Activated CD8-positive, alpha-beta T cell treated with anti-CD3 and anti-CD28 coated beads for 36 hours (primary cell): ENCODE measurements around the gene PPFIBP1. TPM values are rescaled to one million over a fixed set of nuclear protein-coding genes. Genes with fewer than 3 reads are reported as not detected.
"Not testable (repeated sequence)": the region's sequence is repeated elsewhere in the genome, so short reads cannot be mapped to it uniquely, and the experiment has no call there.

Experiments
- ATAC-seq: fragments of 200-7000 bp; cut with Tn5 transposase; one replicate; pipeline ENCODE4 v1.10.0; 2021; ENCODE audit warnings: mild to moderate bottlenecking, moderate library complexity
- CTCF ChIA-PET: fragments of 350-600 bp; sonication (Branson Sonifier 250); formaldehyde crosslinking; loops from one replicate; lab custom pipeline; 2021; ENCODE audit warnings: antibody characterized with exemption; lab: Charles Lee
- POLR2A ChIA-PET: fragments of 350-600 bp; sonication (Branson Sonifier 250); formaldehyde crosslinking; loops from one replicate; lab custom pipeline; 2021; ENCODE audit warnings: antibody characterized with exemption; lab: Charles Lee
- DNase-seq: peaks from one replicate; pipeline ENCODE4 v3.0.0-alpha.2; 2020
- H3K27ac Mint-ChIP-seq: one replicate; pipeline ENCODE4 v1.8.0; 2021; ENCODE audit warnings: mild to moderate bottlenecking, mixed read lengths
- H3K27me3 Mint-ChIP-seq: one replicate; pipeline ENCODE4 v1.8.0; 2021; ENCODE audit warnings: mixed read lengths
- H3K36me3 Mint-ChIP-seq: one replicate; pipeline ENCODE4 v1.8.0; 2021; ENCODE audit warnings: low read depth, mixed read lengths
- H3K4me1 Mint-ChIP-seq: one replicate; pipeline ENCODE4 v1.8.0; 2021; ENCODE audit warnings: low read depth, mixed read lengths
- H3K4me3 Mint-ChIP-seq: one replicate; pipeline ENCODE4 v1.8.0; 2021; ENCODE audit warnings: mild to moderate bottlenecking, moderate library complexity, mixed read lengths
- H3K9me3 Mint-ChIP-seq: one replicate; pipeline ENCODE4 v1.8.0; 2021; ENCODE audit warnings: mixed read lengths
- intact Hi-C: fragments of 100-400 bp; cut with micrococcal nuclease; formaldehyde crosslinking; loops from one replicate; pipeline ENCODE4 v1.10.0; 2022
- total RNA-seq, 2 experiments: library from RNA; stranded (reverse); gene quantifications; one replicate each; pipeline ENCODE4 v1.2.3, GENCODE V29; 2021
- TF ChIP-seq, protein P1 (sequence below): fragments of 200-600 bp; IDR thresholded peaks from one replicate; pipeline ENCODE4 v1.8.0; 2022; ENCODE audit warnings: antibody characterized with exemption, mild to moderate bottlenecking

The PPFIBP1 gene
- total RNA-seq, 2 experiments from 2014 or later, result 6.6 to 8.8 TPM

DNA sequence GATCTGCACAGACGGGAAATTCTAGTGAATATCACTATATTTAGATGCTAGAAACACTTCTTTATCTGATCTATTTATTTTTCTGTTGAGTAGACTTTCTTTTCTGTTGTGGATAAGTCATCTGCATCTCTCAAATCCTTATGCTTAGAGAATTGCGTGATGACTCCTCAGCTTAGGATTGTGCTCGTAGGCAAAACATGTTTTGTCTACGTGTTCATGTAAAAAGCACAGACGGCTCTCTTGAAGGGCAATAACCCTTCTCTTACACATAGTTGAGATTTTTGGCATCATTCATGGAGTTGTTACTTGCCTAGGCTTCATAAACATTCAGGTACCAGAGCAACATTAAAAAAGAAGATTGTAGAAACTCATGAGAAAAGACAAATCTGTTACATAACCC, 18.6 kb downstream of the PPFIBP1 start:
- intact Hi-C loops, result no loop called here
- Mint-ChIP-seq H3K9me3 (no peaks in the 10 kb centered on the region), H3K4me1 (no peaks in the 10 kb centered on the region), H3K27me3 (peaks cover 9% of the 10 kb centered on the region), H3K27ac (no peak overlapping the region), H3K4me3 (no peak overlapping the region), H3K36me3 (peaks cover 2% of the 10 kb centered on the region)
- DNase-seq, result no peak
- POLR2A ChIA-PET, result no interaction called here
- TF ChIP-seq, protein P1, sequence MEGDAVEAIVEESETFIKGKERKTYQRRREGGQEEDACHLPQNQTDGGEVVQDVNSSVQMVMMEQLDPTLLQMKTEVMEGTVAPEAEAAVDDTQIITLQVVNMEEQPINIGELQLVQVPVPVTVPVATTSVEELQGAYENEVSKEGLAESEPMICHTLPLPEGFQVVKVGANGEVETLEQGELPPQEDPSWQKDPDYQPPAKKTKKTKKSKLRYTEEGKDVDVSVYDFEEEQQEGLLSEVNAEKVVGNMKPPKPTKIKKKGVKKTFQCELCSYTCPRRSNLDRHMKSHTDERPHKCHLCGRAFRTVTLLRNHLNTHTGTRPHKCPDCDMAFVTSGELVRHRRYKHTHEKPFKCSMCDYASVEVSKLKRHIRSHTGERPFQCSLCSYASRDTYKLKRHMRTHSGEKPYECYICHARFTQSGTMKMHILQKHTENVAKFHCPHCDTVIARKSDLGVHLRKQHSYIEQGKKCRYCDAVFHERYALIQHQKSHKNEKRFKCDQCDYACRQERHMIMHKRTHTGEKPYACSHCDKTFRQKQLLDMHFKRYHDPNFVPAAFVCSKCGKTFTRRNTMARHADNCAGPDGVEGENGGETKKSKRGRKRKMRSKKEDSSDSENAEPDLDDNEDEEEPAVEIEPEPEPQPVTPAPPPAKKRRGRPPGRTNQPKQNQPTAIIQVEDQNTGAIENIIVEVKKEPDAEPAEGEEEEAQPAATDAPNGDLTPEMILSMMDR, result no peak
- no peak for ATAC-seq
- CTCF ChIA-PET, result interaction anchor here (2.5 kb wide), 1 partner anchor 107 kb away, joined by 6 read pairs; no protein-coding TSS in a partner anchor

DNA sequence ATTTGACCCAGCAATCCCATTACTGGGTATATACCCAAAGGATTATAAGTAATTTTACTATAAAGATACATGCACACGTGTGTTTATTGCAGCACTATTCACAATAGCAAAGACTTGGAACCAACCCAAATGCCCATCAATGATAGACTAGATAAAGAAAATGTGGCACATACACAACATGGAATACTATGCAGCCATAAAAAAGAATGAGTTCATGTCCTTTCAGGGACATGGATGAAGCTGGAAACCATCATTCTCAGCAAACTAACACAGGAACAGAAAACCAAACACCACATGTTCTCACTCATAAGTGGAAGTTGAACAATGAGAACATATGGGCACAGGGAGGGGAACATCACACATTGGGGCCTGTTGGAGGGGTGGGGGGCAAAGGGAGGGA, 20.9 kb downstream of the PPFIBP1 start:
- Mint-ChIP-seq H3K4me1 (peaks cover 11% of the 10 kb centered on the region), H3K27me3 (peaks cover 17% of the 10 kb centered on the region)
- POLR2A ChIA-PET, result interaction anchor here (0.7 kb wide), 1 partner anchor 83 kb away, joined by 3 read pairs; no protein-coding TSS in a partner anchor
- ATAC-seq, H3K4me3 Mint-ChIP-seq, intact Hi-C loops, DNase-seq, H3K27ac Mint-ChIP-seq, CTCF ChIA-PET, H3K9me3 Mint-ChIP-seq, H3K36me3 Mint-ChIP-seq: not testable (repeated sequence)

GRCh38 chr12:27545665-27546064, 21.7 kb downstream of the PPFIBP1 start:
- Mint-ChIP-seq H3K27ac (no peak overlapping the region), H3K36me3 (peaks cover 2% of the 10 kb centered on the region), H3K4me1 (peaks cover 11% of the 10 kb centered on the region), H3K9me3 (no peaks in the 10 kb centered on the region), H3K27me3 (peaks cover 17% of the 10 kb centered on the region), H3K4me3 (no peak overlapping the region)
- ChIA-PET POLR2A (no interaction called here), CTCF (no interaction called here)
- intact Hi-C loops, result no loop called here
- TF ChIP-seq, protein P1, result no peak
- no peak for DNase-seq
- ATAC-seq, result no peak

DNA sequence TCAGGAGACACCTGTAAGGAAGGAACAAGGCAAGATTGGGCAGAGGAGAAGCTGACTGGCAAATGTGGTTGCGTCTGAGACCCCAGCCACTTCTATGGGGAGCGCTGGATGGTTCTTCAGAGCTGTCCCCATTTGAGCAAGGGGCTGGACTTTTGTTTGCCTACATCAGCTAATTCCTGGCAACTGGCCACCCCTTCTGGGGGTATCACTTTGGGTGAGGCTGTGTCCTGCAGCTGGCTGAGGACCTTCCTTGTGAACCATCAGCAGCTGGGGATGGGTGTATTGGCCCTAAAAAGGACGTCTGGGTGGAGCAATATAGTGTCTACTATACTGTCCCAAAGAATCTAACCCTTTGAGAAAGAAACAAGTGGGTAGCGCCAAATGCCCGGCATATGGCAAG, 23.6 kb downstream of the PPFIBP1 start:
- Mint-ChIP-seq H3K27me3 (peaks cover 17% of the 10 kb centered on the region), H3K4me3 (no peak overlapping the region), H3K36me3 (peaks cover 2% of the 10 kb centered on the region), H3K4me1 (peaks cover 11% of the 10 kb centered on the region), H3K9me3 (no peaks in the 10 kb centered on the region), H3K27ac (no peak overlapping the region)
- ATAC-seq (no peak), DNase-seq (no peak)
- TF ChIP-seq, protein P1, result no peak
- ChIA-PET POLR2A (interaction anchor here (0.6 kb wide), 1 partner anchor 16 kb away, joined by 3 read pairs; no protein-coding TSS in a partner anchor), CTCF (no interaction called here)
- intact Hi-C loops, result no loop called here

DNA sequence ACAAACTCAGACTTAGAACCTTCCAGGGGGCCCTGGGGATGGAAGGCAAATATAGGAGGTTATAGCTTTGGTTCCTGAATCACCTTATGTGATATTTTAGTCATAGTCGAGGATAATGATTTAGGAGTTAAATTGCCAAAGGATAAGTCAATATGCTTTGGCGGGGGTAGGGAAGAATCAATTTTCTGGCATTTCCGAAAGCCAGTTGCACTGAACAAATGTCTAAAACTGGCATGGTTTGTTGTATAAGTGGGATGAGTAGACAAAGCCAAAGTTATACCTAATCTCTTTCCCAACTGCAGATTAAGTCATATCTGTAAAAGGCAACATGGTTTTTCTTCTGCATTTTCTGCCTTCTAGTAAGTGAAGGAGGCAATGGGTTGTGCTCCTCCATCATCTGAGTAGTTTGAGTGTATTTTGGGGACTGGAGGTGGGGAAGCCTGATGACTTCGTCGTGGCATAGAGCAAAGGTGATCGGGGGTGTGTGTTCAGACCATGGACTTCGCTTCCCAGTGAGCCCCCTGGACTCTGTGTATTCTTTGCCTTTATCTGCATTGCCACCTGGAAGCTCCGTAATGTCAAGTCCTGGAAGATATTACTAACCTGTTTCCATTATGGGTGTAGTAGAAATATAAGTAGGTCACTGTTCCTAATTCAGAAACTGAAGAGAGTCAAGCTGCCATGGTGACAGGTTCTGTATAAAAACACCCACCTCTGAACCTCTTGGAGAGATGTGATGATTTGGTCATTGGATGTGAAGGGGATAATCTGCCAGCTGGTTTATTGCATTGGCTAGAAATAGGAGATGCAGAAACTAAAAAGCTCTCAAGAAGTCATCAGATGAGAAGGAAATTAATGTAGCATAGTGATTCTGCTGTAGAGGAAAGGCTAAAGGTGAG, 24.5 kb downstream of the PPFIBP1 start:
- CTCF ChIA-PET, result no interaction called here
- ATAC-seq, result no peak
- Mint-ChIP-seq H3K9me3 (no peaks in the 10 kb centered on the region), H3K27me3 (peaks cover 17% of the 10 kb centered on the region), H3K4me3 (no peak overlapping the region), H3K36me3 (peaks cover 2% of the 10 kb centered on the region), H3K27ac (no peak overlapping the region), H3K4me1 (peaks cover 11% of the 10 kb centered on the region)
- intact Hi-C loops, result loop anchor here (2.0 kb wide), 1 partner anchor 14 kb away; no protein-coding TSS in a partner anchor
- DNase-seq, result no peak
- TF ChIP-seq, protein P1, result no peak
- POLR2A ChIA-PET, result no interaction called here
